Loucy (cell line): ENCODE measurements around the gene KRT80.

ENCODE experiments used
- EZH2phosphoT487 ChIP-seq: fragments of 200-600 bp; IDR thresholded peaks from 2 replicates; pipeline ENCODE4 v1.6.1; 2018; ENCODE audit warnings: antibody characterized with exemption, mild to moderate bottlenecking, moderate library complexity, borderline replicate concordance
- TF ChIP-seq, protein P1 (sequence below): fragments of 200-600 bp; sonication (generic); conservative IDR thresholded peaks from 2 replicates; pipeline ENCODE4 v1.5.1; 2014; ENCODE audit warnings: mild to moderate bottlenecking, antibody characterized with exemption, low read length

DNA sequence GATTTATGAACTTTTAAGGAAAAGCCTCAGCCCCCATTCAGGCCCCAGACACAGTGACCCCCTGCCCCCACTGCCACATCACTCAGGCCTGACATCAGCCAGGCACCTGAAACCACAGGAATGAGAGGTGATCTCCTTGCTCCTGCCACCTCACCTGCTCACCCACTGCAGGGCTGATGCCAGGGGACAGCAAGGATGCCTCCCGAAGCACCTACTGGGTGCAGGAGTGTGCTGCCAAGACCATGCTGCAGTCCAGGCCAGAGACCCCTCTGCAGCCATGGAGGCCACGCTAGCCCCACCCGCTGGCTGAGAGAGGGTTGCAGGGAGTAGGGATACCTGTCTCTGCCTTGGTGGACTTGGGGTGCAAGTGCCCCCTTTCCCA, 22.6 kb upstream of the KRT80 start:
- TF ChIP-seq, protein P1, sequence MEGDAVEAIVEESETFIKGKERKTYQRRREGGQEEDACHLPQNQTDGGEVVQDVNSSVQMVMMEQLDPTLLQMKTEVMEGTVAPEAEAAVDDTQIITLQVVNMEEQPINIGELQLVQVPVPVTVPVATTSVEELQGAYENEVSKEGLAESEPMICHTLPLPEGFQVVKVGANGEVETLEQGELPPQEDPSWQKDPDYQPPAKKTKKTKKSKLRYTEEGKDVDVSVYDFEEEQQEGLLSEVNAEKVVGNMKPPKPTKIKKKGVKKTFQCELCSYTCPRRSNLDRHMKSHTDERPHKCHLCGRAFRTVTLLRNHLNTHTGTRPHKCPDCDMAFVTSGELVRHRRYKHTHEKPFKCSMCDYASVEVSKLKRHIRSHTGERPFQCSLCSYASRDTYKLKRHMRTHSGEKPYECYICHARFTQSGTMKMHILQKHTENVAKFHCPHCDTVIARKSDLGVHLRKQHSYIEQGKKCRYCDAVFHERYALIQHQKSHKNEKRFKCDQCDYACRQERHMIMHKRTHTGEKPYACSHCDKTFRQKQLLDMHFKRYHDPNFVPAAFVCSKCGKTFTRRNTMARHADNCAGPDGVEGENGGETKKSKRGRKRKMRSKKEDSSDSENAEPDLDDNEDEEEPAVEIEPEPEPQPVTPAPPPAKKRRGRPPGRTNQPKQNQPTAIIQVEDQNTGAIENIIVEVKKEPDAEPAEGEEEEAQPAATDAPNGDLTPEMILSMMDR = no peak
- no peak for TF ChIP-seq EZH2phosphoT487
